Measurements from ENCODE around the gene WDR59. TPM values are rescaled to one million over a fixed set of nuclear protein-coding genes. Genes with fewer than 3 reads are reported as not detected.

Gene WDR59
- total and polyA plus RNA-seq, 7 donors, result 6.2 to 40.7 (median 20.3) TPM

DNA sequence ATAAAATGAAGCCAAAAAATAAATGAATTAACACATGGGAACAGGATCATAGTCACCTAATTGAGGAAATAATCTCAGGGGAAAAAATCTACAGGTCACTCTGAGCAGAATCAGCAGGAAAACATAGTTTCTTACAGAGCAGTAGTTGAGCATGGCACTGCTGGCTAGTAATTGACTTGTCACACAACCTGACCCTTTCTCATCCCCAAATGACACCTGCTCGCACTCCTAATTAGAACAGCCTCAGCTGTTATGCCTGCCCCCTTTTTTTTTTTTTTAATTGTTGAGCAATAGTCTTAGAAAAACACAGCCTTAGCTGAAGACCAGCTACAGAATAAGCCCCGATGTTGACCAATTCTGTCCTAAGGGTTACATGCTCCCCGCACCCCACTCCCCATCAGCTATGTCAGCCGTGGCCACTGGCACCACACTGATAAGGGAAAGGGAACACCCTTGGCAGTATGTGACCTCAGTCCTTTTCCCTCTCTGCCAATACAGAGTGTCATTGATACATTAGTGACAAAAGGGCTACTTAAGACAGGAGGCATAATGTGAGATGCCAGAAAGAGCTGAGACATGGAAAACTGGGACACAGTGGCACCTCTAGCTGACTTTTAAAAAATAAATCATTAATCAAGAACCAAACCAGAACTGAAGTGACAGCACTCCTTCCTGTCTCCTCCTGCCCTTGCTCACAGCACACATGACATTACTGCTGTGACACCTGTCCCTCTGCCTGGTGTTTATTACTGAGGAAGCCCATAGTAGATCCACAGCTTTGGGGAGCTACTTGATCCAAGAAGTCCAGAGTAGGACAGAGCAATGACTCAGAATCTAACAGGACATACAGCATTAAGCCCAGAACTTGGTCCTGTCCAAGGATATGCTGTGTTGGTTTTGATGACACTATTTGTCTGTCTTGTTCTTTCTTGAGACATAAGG, 41.7 kb downstream of the WDR59 start:
- no peaks in the 10 kb centered on the region for H3K4me1 ChIP-seq
- TF ChIP-seq POLR2A (IDR thresholded peaks at IDR 0.05) (no peak), EP300 (IDR thresholded peaks at IDR 0.05) (no peak), POLR2AphosphoS5 (IDR thresholded peaks at IDR 0.05) (no peak)
- TF ChIP-seq, protein P1, sequence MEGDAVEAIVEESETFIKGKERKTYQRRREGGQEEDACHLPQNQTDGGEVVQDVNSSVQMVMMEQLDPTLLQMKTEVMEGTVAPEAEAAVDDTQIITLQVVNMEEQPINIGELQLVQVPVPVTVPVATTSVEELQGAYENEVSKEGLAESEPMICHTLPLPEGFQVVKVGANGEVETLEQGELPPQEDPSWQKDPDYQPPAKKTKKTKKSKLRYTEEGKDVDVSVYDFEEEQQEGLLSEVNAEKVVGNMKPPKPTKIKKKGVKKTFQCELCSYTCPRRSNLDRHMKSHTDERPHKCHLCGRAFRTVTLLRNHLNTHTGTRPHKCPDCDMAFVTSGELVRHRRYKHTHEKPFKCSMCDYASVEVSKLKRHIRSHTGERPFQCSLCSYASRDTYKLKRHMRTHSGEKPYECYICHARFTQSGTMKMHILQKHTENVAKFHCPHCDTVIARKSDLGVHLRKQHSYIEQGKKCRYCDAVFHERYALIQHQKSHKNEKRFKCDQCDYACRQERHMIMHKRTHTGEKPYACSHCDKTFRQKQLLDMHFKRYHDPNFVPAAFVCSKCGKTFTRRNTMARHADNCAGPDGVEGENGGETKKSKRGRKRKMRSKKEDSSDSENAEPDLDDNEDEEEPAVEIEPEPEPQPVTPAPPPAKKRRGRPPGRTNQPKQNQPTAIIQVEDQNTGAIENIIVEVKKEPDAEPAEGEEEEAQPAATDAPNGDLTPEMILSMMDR (IDR thresholded peaks at IDR 0.05), result no peak
- 89 to 95% methylated on average over 4 of the region's 4 CpGs for WGBS, 2 donors
- H3K36me3 ChIP-seq, result peaks cover 7 to 92% (median 30%) of the 10 kb centered on the region in 4 donors
- no peaks in the 10 kb centered on the region for H3K9me3 ChIP-seq
- H3K27me3 ChIP-seq, result no peaks in the 10 kb centered on the region
- no peak for DNase-seq
- H3K27ac ChIP-seq, result no peak overlapping the region
- intact Hi-C loops (cut with DNase I), result no loop called here
- no peak overlapping the region for H3K4me3 ChIP-seq

DNA sequence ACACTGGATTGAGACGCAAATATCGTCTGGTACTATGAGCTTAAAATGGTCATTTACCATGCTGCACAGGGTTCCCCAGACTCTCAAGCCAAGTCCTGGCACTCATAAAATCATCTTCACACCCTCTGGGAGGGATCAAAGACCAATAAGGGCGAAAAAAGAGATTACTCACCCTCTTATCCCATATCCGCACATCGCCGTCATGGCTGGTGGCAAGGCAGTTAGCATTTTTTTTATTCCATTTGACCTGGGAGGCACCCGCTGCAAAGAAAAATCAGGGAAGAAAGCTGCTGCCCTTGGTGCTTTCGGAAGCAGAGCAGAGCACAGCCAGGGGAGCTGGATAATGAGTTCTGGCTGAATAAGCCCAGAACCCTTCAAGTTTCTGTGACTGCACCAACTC, 42.4 kb downstream of the WDR59 start:
- Histone ChIP-seq H3K27ac (no peak overlapping the region), H3K9me3 (no peaks in the 10 kb centered on the region), H3K27me3 (no peaks in the 10 kb centered on the region), H3K4me3 (no peak overlapping the region), H3K4me1 (no peaks in the 10 kb centered on the region), H3K36me3 (peaks cover 6 to 92% (median 29%) of the 10 kb centered on the region in 4 donors)
- TF ChIP-seq, protein P1 (IDR thresholded peaks at IDR 0.05), result no peak
- no peak for TF ChIP-seq POLR2A (IDR thresholded peaks at IDR 0.05)
- TF ChIP-seq POLR2AphosphoS5 (IDR thresholded peaks at IDR 0.05), result no peak
- no peak for TF ChIP-seq EP300 (IDR thresholded peaks at IDR 0.05)
- intact Hi-C loops (cut with DNase I), result no loop called here
- 92 to 93% methylated on average over 8 of the region's 8 CpGs for WGBS, 2 donors
- no peak for DNase-seq

DNA sequence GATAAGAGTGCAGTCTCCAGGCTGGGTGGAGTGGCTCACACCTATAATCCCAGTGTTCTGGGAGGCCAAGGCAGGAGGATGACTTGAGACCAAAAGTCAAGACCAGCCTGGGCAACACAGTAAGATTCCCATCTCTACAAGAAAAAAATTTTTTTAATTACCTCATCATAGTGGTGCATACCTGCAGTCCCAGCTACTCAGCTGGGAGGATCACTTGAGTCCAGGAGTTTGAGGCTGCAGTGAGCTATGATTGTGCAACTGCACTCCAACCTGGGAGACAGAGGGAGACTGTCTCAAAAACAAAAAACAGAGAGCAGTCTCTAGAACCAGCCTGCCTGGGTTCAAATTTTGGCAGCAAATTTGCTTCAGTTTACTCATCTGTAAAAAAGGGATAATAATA, 45.2 kb downstream of the WDR59 start:
- no peaks in the 10 kb centered on the region for H3K9me3 ChIP-seq
- TF ChIP-seq, protein P1 (IDR thresholded peaks at IDR 0.05), result no peak
- no peak for TF ChIP-seq POLR2A (IDR thresholded peaks at IDR 0.05)
- TF ChIP-seq EP300 (IDR thresholded peaks at IDR 0.05), result no peak
- no peak for TF ChIP-seq POLR2AphosphoS5 (IDR thresholded peaks at IDR 0.05)
- no peak overlapping the region for H3K27ac ChIP-seq
- H3K27me3 ChIP-seq, result no peaks in the 10 kb centered on the region
- DNase-seq, result no peak
- no peaks in the 10 kb centered on the region for H3K4me1 ChIP-seq
- intact Hi-C loops (cut with DNase I), result no loop called here
- peaks cover 8 to 94% (median 23%) of the 10 kb centered on the region in 4 donors for H3K36me3 ChIP-seq
- no peak overlapping the region for H3K4me3 ChIP-seq

DNA sequence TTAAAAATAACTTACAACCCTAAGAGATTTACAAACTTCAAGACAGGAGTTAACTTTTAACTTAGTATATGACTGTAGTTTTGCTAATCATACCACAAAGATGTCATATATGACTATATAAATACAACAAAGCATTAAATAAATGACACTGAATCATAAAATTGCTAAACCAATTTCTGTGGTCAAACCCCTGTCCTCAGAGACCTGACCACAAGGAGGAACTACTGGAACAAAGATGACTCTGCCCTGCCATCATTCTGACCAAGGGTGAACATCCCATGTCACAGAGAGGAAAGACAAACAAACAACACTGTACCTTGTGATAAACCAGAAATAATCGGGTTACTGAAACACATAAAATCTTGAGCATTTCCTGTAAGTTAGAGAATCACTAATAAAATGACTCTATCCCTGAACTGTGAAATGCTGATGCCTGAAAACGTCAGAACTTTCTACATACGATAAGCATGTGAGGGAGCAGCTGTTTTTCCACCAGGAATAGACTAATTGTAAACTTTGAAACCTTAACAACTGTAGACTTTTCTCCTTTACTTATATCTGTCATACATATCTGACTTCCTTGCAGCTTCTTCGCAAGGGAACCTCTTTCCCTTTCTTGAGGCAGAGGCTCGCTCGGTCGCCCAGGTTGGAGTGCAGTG, 47.9 kb downstream of the WDR59 start:
- H3K36me3 ChIP-seq, result peaks cover 8 to 85% (median 16%) of the 10 kb centered on the region in 4 donors
- H3K27ac ChIP-seq, result no peak overlapping the region

More for the DNA sequence above, 47.9 kb downstream of the WDR59 start:
- no peak overlapping the region for H3K4me3 ChIP-seq
- 68 to 77% methylated on average over 7 of the region's 7 CpGs for WGBS, 2 donors
- no peak for DNase-seq
- H3K9me3 ChIP-seq, result no peaks in the 10 kb centered on the region
- no peaks in the 10 kb centered on the region for H3K4me1 ChIP-seq
- TF ChIP-seq, protein P1 (IDR thresholded peaks at IDR 0.05), result no peak
- TF ChIP-seq POLR2AphosphoS5 (IDR thresholded peaks at IDR 0.05) (no peak), POLR2A (IDR thresholded peaks at IDR 0.05) (no peak), EP300 (IDR thresholded peaks at IDR 0.05) (no peak)
- H3K27me3 ChIP-seq, result no peaks in the 10 kb centered on the region
- intact Hi-C loops (cut with DNase I), result no loop called here
